ENCODE data around the gene MPP2.
"Not testable (repeated sequence)": the region's sequence is repeated elsewhere in the genome, so short reads cannot be mapped to it uniquely, and the experiment has no call there.

The MPP2 gene

GRCh38 chr17:43848601-43849000, 58.7 kb downstream of the MPP2 start:
- no peak for DNase-seq (ENCODE audit: low read depth, low spot score)
- H3K4me3 ChIP-seq: no peak overlapping the region
- no peak overlapping the region for H3K9ac ChIP-seq (ENCODE audit: insufficient read length)
- TF ChIP-seq POLR2AphosphoS5 (IDR thresholded peaks at IDR 0.05; ENCODE audit: borderline replicate concordance, low read depth, low read length) (no peak), EZH2 (IDR thresholded peaks at IDR 0.05) (no peak), FOXP2 (optimal IDR thresholded peaks at IDR 0.05; ENCODE audit: control extremely low read depth, extremely low read length, insufficient read depth) (no peak)
- H3K27ac ChIP-seq: no peak overlapping the region
- no peaks in the 10 kb centered on the region for H3K36me3 ChIP-seq (ENCODE audit: insufficient read depth, low read length)
- no peaks in the 10 kb centered on the region for H3K9me3 ChIP-seq (ENCODE audit: low read depth, low read length)

GRCh38 chr17:43846963-43847371, 60.4 kb downstream of the MPP2 start, which contains the start of gene CD300LG:
CD300LG (plus strand) TSS chr17:43847176; CDS start chr17:43847217, 41 bp downstream.
- Histone ChIP-seq H3K9me3 (ENCODE audit: low read depth, low read length) (no peaks in the 10 kb centered on the region), H3K9ac (ENCODE audit: insufficient read length) (no peak within 1 kb of the TSS), H3K36me3 (ENCODE audit: insufficient read depth, low read length) (no peaks in the 10 kb centered on the region), H3K4me3 (no peak within 1 kb of the TSS), H3K27ac (0 out of 2 replicates have a peak within 1 kb of the TSS, but pooled peaks have one; percentile 21)
- TF ChIP-seq EZH2 (IDR thresholded peaks at IDR 0.05) (no peak), FOXP2 (optimal IDR thresholded peaks at IDR 0.05; ENCODE audit: control extremely low read depth, extremely low read length, insufficient read depth) (no peak)
- DNase-seq (ENCODE audit: low read depth, low spot score): no peak

- Histone ChIP-seq H3K9ac (ENCODE audit: insufficient read length) (no peak overlapping the region), H3K36me3 (ENCODE audit: insufficient read depth, low read length) (no peaks in the 10 kb centered on the region), H3K4me3 (no peak overlapping the region), H3K9me3 (ENCODE audit: low read depth, low read length) (no peaks in the 10 kb centered on the region), H3K27ac (0 out of 2 replicates have a peak overlapping the region, but pooled peaks have one; percentile 21)
- TF ChIP-seq POLR2AphosphoS5 (IDR thresholded peaks at IDR 0.05; ENCODE audit: borderline replicate concordance, low read depth, low read length) (no peak), FOXP2 (optimal IDR thresholded peaks at IDR 0.05; ENCODE audit: control extremely low read depth, extremely low read length, insufficient read depth) (no peak)
- no peak for DNase-seq (ENCODE audit: low read depth, low spot score)
Measured at GRCh38 chr17:43846221-43846712, 61.1 kb downstream of the MPP2 start.

GRCh38 chr17:43845766-43846165, 61.6 kb downstream of the MPP2 start:
- Histone ChIP-seq H3K9ac (ENCODE audit: insufficient read length) (no peak overlapping the region), H3K36me3 (ENCODE audit: insufficient read depth, low read length) (no peaks in the 10 kb centered on the region), H3K4me3 (no peak overlapping the region), H3K27ac (0 out of 2 replicates have a peak overlapping the region, but pooled peaks have one; percentile 21), H3K9me3 (ENCODE audit: low read depth, low read length) (no peaks in the 10 kb centered on the region)
- no peak for TF ChIP-seq POLR2AphosphoS5 (IDR thresholded peaks at IDR 0.05; ENCODE audit: borderline replicate concordance, low read depth, low read length)
- no peak for TF ChIP-seq EZH2 (IDR thresholded peaks at IDR 0.05)
- TF ChIP-seq FOXP2 (optimal IDR thresholded peaks at IDR 0.05; ENCODE audit: control extremely low read depth, extremely low read length, insufficient read depth): no peak
- DNase-seq (ENCODE audit: low read depth, low spot score): no peak

- Histone ChIP-seq H3K9me3 (ENCODE audit: low read depth, low read length) (no peaks in the 10 kb centered on the region), H3K4me3 (no peak overlapping the region), H3K36me3 (ENCODE audit: insufficient read depth, low read length) (no peaks in the 10 kb centered on the region), H3K9ac (ENCODE audit: insufficient read length) (no peak overlapping the region), H3K27ac (no peak overlapping the region)
- TF ChIP-seq POLR2AphosphoS5 (IDR thresholded peaks at IDR 0.05; ENCODE audit: borderline replicate concordance, low read depth, low read length) (no peak), EZH2 (IDR thresholded peaks at IDR 0.05) (no peak)
- no peak for DNase-seq (ENCODE audit: low read depth, low spot score)
Measured at GRCh38 chr17:43844241-43844640, 63.1 kb downstream of the MPP2 start.

- peak overlapping the region; percentile 74 for H3K27ac ChIP-seq
- H3K36me3 ChIP-seq (ENCODE audit: insufficient read depth, low read length): no peaks in the 10 kb centered on the region
- H3K4me3 ChIP-seq: peak overlapping the region; percentile 47
- TF ChIP-seq FOXP2 (optimal IDR thresholded peaks at IDR 0.05; ENCODE audit: control extremely low read depth, extremely low read length, insufficient read depth): no peak
- no peak for TF ChIP-seq POLR2AphosphoS5 (IDR thresholded peaks at IDR 0.05; ENCODE audit: borderline replicate concordance, low read depth, low read length)
- TF ChIP-seq EZH2 (IDR thresholded peaks at IDR 0.05): no peak
- no peaks in the 10 kb centered on the region for H3K9me3 ChIP-seq (ENCODE audit: low read depth, low read length)
- no peak for DNase-seq (ENCODE audit: low read depth, low spot score)
- no peak overlapping the region for H3K9ac ChIP-seq (ENCODE audit: insufficient read length)
Measured at GRCh38 chr17:43842975-43843325, 64.4 kb downstream of the MPP2 start.

- H3K9ac ChIP-seq (ENCODE audit: insufficient read length); H3K36me3 ChIP-seq (ENCODE audit: insufficient read depth, low read length); H3K9me3 ChIP-seq (ENCODE audit: low read depth, low read length): not testable (repeated sequence)
- Histone ChIP-seq H3K4me3 (peak overlapping the region; percentile 62), H3K27ac (peak overlapping the region; percentile 74)
- DNase-seq (ENCODE audit: low read depth, low spot score): peak; percentile 42
Measured at GRCh38 chr17:43842091-43842974, 65.0 kb downstream of the MPP2 start.

GRCh38 chr17:43841282-43841681, 66.1 kb downstream of the MPP2 start:
- no peaks in the 10 kb centered on the region for H3K9me3 ChIP-seq (ENCODE audit: low read depth, low read length)
- no peak for DNase-seq (ENCODE audit: low read depth, low spot score)
- no peak for TF ChIP-seq FOXP2 (optimal IDR thresholded peaks at IDR 0.05; ENCODE audit: control extremely low read depth, extremely low read length, insufficient read depth)
- no peak for TF ChIP-seq POLR2AphosphoS5 (IDR thresholded peaks at IDR 0.05; ENCODE audit: borderline replicate concordance, low read depth, low read length)
- TF ChIP-seq EZH2 (IDR thresholded peaks at IDR 0.05): no peak
- peak overlapping the region; percentile 4; the same call in 1 of the 2 replicates for H3K27ac ChIP-seq
- H3K4me3 ChIP-seq: peak overlapping the region; percentile 17; the same call in 1 of the 2 replicates
- H3K36me3 ChIP-seq (ENCODE audit: insufficient read depth, low read length): no peaks in the 10 kb centered on the region
- H3K9ac ChIP-seq (ENCODE audit: insufficient read length): no peak overlapping the region
